Measurements from ENCODE around the gene DBNDD1.

Gene DBNDD1

DNA sequence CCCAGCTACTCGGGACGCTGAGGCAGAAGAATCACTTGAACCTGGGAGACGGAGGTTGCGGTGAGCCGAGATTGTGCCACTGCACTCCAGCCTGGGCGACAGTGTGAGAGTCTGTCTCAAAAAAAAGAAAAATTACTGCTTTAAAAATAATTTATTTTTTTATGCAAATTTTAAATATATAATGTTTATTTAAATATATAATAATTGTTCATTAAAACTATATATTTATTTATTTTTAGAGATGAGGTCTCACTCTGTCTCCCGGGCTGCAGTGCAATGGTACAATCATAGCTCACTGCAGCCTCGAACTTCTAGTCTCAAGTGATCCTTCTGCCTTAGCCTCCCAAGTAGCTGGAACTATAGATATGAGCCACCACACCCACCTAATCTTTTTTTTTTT, 15.2 kb upstream of the DBNDD1 start:
- no peak for DNase-seq

DNA sequence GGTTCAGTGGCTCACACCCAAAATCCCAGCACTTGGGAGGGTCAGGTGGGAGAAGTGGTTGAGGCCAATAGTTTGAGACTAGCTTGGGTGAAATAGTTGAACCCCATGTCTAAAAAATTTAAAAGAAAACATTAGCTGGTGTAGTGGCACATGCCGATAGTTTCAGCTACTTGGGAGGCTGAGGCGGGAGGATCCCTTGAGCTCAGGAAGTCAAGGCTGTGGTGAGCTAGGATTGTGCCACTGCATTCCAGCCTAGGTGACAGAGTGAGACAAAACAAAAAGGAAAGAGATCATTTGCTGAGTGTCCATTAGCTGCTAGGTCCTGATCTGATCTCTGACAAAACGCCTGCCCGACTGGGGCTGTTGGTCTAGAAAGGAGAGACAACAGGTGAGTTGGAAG, 14.1 kb upstream of the DBNDD1 start:
- no peak for DNase-seq

DNA sequence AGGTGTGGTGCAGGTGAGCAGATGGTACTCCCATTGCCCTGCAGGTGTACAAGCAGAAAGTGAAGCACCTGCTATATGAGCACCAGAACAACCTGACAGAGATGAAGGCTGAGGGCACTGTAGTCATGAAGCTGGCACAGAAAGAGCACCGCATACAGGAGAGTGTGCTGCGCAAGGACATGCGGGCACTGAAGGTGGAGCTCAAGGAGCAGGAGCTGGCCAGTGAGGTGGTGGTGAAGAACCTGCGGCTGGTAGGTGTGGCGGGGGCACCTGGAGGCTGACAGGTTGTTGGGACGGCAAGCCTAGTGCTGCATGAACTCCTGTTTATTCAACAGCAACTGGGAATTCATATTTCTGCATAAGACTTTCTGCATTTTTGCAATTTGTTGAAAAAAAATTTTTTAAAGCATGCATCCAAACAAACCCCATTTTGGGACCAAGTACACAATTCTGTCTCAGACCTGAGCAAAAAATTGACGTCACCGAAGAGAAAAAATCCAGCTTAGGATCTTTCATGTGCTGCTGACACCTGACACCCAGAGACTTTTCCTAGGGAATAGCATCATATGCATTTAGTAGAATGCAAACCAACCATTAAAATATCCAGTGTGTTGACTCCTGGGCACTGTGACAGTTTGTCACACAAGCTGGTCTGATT, 13.5 kb upstream of the DBNDD1 start:
- DNase-seq: no peak

DNA sequence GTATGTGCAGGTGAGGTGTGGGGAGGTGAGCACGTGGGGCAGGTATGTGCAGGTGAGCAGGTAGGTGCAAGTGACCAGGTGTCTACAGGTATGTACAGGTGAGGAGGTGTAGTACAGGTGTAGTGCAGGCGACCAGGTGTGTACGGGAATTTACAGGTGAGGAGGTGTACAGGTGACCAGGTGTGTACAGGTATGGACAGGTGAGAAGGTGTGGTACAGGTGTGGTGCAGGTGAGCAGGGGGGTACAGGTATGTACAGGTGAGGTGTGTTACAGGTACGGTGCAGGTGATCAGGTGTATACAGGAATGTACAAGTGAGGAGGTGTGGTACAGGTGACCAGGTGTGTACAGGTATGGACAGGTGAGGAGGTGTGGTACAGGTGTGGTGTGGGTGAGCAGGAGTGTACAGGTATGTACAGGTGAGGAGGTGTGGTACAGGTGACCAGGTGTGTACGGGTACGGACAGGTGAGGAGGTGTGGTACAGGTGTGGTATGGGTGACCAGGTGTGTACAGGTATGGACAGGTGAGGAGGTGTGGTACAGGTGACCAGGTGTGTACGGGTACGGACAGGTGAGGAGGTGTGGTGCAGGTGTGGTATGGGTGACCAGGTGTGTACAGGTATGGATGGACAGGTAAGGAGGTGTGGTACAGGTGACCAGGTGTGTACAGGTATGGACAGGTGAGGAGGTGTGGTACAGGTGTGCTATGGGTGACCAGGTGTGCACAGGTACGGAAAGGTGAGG, 12.8 kb upstream of the DBNDD1 start:
- DNase-seq: no peak

GRCh38 chr16:90031186-90031930, 12.1 kb upstream of the DBNDD1 start:
- DNase-seq: no peak

DNA sequence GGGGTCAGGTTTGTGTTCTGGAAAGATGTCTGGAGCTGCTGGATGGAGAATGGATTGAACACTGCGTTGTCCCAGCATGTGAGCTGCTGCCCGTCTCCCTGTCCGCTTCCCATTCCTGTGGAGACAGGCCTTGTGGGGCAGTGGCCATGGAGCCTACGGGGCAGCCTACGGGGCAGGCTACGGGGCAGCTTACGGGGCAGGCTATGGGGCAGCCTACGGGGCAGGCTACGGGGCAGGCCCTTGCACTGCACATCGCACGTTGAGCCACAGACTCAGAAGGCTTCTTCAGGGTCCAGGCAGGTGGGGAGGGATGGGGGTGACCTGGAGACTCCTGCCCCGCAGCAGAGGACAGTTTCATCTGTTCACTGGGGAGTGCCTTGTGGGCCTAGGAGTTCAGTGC, 9.7 kb upstream of the DBNDD1 start:
- no peak for DNase-seq

- DNase-seq: no peak
Measured at GRCh38 chr16:90027611-90028010, 8.4 kb upstream of the DBNDD1 start.

GRCh38 chr16:90026135-90026534, 6.9 kb upstream of the DBNDD1 start:
- DNase-seq: no peak

DNA sequence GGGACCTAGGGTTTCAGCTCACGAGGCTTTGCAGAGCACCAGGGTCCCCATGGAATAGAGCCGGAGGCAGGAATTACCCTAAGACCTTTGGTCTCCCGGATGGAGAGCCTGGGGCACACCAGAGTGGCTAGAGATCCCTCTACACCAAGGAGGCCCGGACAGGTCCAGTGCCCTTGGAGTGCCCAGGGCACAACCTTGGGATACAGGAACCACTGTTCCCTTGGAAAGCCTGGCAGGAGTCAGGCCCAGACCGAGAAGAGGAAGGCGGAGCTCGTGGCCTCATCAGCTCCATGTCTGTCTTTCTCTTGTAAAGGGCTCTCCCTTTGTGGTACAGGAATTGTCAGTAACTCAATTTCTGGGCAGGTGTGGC, 3.8 kb upstream of the DBNDD1 start:
- DNase-seq: no peak

- peak; percentile 70 for DNase-seq
Measured at GRCh38 chr16:90022209-90023077, 3.2 kb upstream of the DBNDD1 start.

DNA sequence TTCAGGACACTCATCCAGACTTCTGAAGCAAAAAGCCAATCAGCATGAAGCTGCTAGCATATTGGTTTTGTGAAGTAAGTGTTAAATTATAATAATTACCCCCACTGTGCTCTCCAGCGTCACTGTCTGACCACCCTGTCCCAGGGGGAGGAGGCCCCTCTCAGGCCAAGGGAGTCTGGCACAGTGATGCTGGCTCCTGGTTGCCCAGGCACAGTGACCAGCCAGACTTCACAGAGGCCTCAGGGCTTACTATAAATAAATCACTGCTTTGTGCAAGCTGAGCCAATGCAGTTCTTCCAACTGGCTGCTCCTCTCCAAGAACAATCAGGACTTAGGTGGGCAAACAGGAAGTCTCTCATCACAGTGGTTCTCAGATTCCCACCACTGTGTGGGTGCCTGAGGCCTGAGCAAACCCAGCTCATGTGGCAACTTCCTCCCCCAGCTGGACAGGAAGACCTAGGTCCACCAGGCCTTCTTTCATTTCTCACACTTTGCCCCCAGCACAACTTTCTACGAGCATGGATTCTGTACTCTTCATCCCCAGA, 1.7 kb upstream of the DBNDD1 start:
- no peak for DNase-seq

- DNase-seq: no peak
Measured at GRCh38 chr16:90020260-90020837, 1.1 kb upstream of the DBNDD1 start.

GRCh38 chr16:90019543-90020259, 445 bp upstream of the DBNDD1 start:
- peak; percentile 34 for DNase-seq

- DNase-seq: no peak
Measured at GRCh38 chr16:90018297-90018651, 982 bp downstream of the DBNDD1 start.

GRCh38 chr16:90016339-90016950, 2.8 kb downstream of the DBNDD1 start:
- DNase-seq: no peak

DNA sequence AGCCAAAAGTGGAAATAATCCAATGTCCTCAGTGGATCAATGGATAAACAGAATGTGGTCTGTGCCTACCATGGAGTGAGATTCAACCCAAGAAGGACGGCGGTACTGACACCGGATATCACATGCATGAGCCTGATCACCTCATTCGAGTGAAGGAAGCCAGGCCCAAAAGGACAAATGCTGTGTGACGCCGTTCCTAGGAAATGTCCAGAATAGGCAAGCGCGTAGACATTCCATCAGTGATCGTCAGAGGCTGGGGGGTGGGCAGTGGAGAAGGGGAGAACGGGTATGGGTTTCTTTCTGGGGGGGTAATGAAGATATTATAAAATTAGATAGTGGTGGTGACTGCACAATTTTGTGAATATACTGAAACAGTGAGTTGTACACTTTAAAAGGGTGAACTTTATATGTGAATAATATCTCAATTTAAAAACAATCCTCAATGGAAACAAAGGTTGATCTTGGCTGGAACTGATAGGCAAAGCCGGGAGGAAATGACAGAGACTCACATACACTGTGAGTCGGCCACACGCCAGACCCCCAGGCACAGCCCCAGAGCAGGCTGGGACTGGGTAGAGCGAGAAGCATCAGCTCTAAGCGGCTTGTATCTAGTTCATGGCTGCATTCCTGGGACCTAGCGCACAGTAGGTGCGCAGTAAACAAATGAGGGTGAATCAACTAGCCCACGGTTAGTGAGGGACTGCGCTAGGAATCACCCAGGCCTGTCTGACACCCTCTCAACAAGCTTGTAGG, 3.5 kb downstream of the DBNDD1 start:
- no peak for DNase-seq

DNA sequence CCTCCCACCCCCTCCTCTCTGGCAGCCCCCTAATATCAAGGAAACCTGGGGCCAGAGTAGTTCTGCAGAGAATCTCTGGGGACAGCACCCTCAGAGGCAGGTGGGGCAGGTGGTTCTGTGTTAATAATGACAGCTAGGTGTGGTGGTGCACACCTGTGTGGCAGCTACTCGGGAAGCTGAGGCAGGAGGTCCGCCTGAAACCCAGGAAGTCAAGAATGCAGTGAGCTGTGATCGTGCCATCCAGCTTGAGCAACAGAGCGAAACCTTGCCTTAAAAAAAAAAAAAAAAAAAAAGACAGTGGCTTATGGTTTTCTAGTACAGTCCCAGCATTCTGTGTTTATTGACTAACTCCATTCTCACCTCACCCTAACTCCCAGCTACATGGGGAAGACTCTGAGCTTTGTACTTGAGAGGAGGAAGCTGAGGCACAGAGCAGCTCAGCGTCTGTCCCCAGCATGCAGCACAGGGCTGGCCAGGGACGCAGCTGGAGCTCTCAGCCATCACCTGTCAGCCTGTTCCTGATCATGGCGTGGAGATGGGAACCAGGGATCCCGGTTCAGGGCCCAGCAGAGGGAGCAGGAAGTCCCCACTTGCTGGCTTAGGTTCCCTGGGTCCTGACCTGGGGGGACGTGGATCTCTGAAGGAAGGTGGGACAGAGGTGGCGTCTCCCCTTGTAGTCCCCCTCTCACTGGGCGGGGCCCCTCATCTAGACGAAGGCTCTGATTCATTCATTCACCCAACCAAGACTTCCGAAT, 6.1 kb downstream of the DBNDD1 start:
- DNase-seq: no peak

DNA sequence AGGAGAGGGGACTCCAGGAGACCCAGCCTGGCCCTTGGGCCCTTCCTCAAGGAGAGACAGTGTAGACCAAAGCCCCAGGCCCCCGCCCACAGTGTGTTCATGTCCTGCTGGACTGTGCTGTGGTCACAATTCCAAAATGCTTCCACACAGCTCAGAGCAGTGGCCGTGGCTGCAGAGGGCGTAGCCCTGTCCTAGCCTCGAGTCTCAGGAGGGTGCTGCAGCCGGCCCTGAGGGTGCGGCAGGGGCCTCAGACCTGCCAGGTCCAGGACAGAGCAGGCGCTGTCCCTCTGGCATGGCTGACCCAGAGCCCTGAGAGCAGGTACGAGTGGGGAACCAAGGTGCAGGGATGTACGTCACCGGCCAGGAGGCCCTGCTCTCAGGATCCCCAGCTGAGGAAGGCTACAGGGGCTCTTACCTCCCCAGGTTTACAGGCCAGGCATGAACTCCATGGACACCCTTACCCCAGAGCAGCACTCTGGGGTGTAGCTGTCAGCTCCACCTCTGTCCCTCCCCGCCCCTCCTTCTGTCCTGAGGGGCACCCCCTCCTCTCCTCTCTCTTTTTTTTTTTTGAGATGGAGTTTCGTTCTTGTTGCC, 7.3 kb downstream of the DBNDD1 start:
- no peak for DNase-seq

- DNase-seq: no peak
Measured at GRCh38 chr16:90011508-90011819, 7.8 kb downstream of the DBNDD1 start.
